Fibroblast of lung (primary cell): ENCODE data around the gene PRELP. TPM values are rescaled to one million over a fixed set of nuclear protein-coding genes. Genes with fewer than 3 reads are reported as not detected.
"Not testable (repeated sequence)": the region's sequence is repeated elsewhere in the genome, so short reads cannot be mapped to it uniquely, and the experiment has no call there.

Source experiments
- DNase-seq, 2 donors: peaks; one replicate each; pipeline versions ENCODE4 v3.0.0 to v3.0.0-alpha.2; 2010; ENCODE audit warnings: low read depth in 2 of 2
- H2AFZ ChIP-seq: 2 replicates; pipeline ENCODE4 v1.5.1; 2012; ENCODE audit warnings: low read length, control low read depth, inconsistent platforms
- H3K27ac ChIP-seq: 2 replicates; pipeline ENCODE4 v1.5.1; 2011; ENCODE audit warnings: low read length, control low read depth; ENCODE audit not compliant: insufficient read depth
- H3K27me3 ChIP-seq: 2 replicates; pipeline ENCODE4 v1.5.1; 2011; ENCODE audit warnings: mild to moderate bottlenecking, low read length; ENCODE audit not compliant: control insufficient read depth, insufficient read depth
- H3K36me3 ChIP-seq: 2 replicates; pipeline ENCODE4 v1.5.1; 2011; ENCODE audit warnings: low read length; ENCODE audit not compliant: control insufficient read depth, insufficient read depth
- H3K4me1 ChIP-seq: 2 replicates; pipeline ENCODE4 v1.5.1; 2011; ENCODE audit warnings: low read length; ENCODE audit not compliant: control insufficient read depth, insufficient read depth; ENCODE audit errors: extremely low read depth
- H3K4me2 ChIP-seq: 2 replicates; pipeline ENCODE4 v1.5.1; 2011; ENCODE audit warnings: low read length, control low read depth; ENCODE audit not compliant: insufficient read depth; ENCODE audit errors: extremely low read depth
- H3K4me3 ChIP-seq, 4 experiments: fragments of 200-600 bp in 1 of 4; sonication (generic) in 1 of 4; replicated peaks in 1 of 4; 2 replicates each; pipeline ENCODE4 v1.5.1; 2011 to 2016; ENCODE audit warnings: low read length in 4 of 4, low read depth in 3 of 4, mild to moderate bottlenecking in 3 of 4, control low read depth in 2 of 4, inconsistent platforms in 1 of 4, mixed read lengths in 1 of 4; ENCODE audit not compliant: insufficient read depth in 1 of 4; ENCODE audit errors: control extremely low read depth in 1 of 4
- H3K79me2 ChIP-seq: 2 replicates; pipeline ENCODE4 v1.5.1; 2012; ENCODE audit warnings: mild to moderate bottlenecking, low read length, inconsistent platforms; ENCODE audit not compliant: control insufficient read depth, insufficient read depth
- H3K9ac ChIP-seq: 2 replicates; pipeline ENCODE4 v1.5.1; 2011; ENCODE audit warnings: mild to moderate bottlenecking, low read length, control low read depth; ENCODE audit not compliant: insufficient read depth
- H3K9me3 ChIP-seq: 2 replicates; pipeline ENCODE4 v1.5.1; 2012; ENCODE audit warnings: low read depth, low read length; ENCODE audit not compliant: control insufficient read depth, insufficient read depth
- H4K20me1 ChIP-seq: 2 replicates; pipeline ENCODE4 v1.5.1; 2011; ENCODE audit warnings: low read length; ENCODE audit not compliant: control insufficient read depth, insufficient read depth; ENCODE audit errors: extremely low read depth
- EZH2 ChIP-seq: IDR thresholded peaks from 2 replicates; pipeline ENCODE4 v1.5.1; 2012; ENCODE audit warnings: low read length, control low read depth, mild to moderate bottlenecking; ENCODE audit errors: missing control alignments
- polyA plus RNA-seq, 2 donors: library from polyadenylated mRNA; depleted of rRNA in 1 of 2; stranded (reverse) in 1 of 2; unstranded in 1 of 2; fragments of >200 nt; gene quantifications; 2 replicates each; pipeline ENCODE4 v1.2.1, GENCODE V29; 2011 to 2012; ENCODE audit warnings: missing spikeins in 1 of 2
- total RNA-seq: library from RNA; depleted of rRNA; stranded (reverse); fragments of >200 nt; gene quantifications from 2 replicates; pipeline ENCODE4 v1.2.1, GENCODE V29; 2014
- TF ChIP-seq, protein P1 (sequence below), 2 donors: IDR thresholded peaks in 1 of 2; conservative IDR thresholded peaks in 1 of 2; 1 replicate in 1 of 2; 2 replicates in 1 of 2; pipeline ENCODE4 v1.5.1; 2011 to 2012; ENCODE audit warnings: low read length in 2 of 2, control low read depth in 1 of 2, inconsistent platforms in 1 of 2, low read depth in 1 of 2, mild to moderate bottlenecking in 1 of 2

PRELP gene
- total and polyA plus RNA-seq, 2 donors (not counting 1 experiment from before 2014, with no cell fraction given), result 4.5 to 13.9 TPM

DNA sequence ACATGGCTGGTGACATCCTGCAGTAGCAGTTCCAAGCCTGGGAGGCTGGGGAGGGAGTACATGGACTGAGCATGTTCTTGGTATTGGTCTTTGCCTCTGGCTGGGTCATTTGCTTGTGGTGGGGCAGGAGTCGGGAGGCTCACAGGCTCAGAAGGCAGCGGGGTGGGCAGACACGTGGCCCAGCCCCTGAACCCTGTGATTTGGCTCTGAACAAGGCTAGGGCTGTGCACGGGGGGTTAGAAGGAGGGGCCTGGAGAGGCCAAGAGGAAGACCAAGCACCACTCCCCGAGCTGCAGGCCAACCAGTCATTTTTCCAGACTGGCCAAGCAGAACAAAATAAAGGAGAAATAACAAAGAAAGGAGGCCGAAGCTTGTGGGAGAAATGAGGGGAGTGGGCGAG lies 9.7 kb upstream of the PRELP start:
- Histone ChIP-seq H4K20me1 (no peaks in the 10 kb centered on the region), H3K36me3 (no peaks in the 10 kb centered on the region), H3K27me3 (no peaks in the 10 kb centered on the region), H3K4me2 (no peak overlapping the region), H3K27ac (no peak overlapping the region), H3K9me3 (no peaks in the 10 kb centered on the region), H2AFZ (no peak overlapping the region), H3K4me3 (no peak overlapping the region), H3K4me1 (peaks cover 27% of the 10 kb centered on the region), H3K79me2 (no peaks in the 10 kb centered on the region), H3K9ac (no peak overlapping the region)
- DNase-seq, result peak in 1 of 2 donors; percentile 33
- no peak for TF ChIP-seq EZH2

DNA sequence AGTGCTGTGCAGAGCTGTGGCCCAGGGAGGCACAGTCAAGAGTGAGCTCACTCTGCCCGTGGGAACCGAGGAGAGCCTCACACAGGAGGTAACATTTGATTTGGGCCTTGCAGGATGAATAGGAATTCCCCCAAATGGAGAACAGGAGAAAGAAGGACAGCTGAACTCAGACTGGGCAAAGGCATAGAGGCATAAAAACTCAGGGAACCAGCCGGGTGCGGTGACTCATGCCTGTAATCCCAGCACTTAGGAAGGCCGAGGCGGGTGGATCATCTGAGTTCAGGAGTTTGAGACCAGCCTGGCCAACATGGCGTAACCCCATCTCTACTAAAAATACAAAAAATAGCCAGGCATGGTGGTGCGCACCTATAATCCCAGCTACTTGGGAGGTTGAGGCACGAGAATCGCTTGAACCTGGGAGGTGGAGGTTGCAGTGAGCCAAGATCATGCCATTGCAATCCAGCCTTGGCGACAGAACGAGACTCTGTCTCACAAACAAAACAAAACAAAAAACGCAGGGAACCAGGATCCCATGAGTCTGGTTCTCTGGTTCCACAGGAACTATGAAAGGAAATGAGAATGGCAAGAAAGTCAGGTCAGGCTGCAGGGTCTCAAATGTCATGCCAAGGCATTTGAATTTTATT lies 8.6 kb upstream of the PRELP start:
- not testable (repeated sequence) for H2AFZ ChIP-seq, H3K4me2 ChIP-seq, H3K9me3 ChIP-seq, H3K4me3 ChIP-seq, H3K36me3 ChIP-seq, H4K20me1 ChIP-seq, H3K27me3 ChIP-seq, H3K79me2 ChIP-seq, H3K27ac ChIP-seq, H3K9ac ChIP-seq, DNase-seq
- H3K4me1 ChIP-seq, result peaks cover 27% of the 10 kb centered on the region

DNA sequence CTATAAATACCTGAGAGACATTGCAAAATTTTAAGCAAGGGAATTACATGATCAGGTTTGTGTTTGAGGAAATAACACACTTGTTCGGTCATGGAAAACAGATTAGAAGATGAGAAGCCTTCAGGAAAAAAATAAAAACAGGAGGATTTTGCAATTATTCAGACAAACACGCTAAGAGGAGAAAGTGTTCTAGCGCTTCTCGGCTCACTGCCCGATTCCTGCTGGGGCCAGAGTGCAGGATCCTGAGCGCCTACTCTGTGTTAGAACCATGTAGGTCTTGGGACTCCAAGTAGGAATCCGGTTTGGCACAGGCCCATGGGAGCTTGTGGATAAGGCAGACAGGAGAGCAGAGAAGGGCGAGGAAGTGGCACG lies 8.1 kb upstream of the PRELP start:
- peak in 1 of 2 donors; percentile 37 for DNase-seq
- no peaks in the 10 kb centered on the region for H4K20me1 ChIP-seq
- TF ChIP-seq, protein P1, sequence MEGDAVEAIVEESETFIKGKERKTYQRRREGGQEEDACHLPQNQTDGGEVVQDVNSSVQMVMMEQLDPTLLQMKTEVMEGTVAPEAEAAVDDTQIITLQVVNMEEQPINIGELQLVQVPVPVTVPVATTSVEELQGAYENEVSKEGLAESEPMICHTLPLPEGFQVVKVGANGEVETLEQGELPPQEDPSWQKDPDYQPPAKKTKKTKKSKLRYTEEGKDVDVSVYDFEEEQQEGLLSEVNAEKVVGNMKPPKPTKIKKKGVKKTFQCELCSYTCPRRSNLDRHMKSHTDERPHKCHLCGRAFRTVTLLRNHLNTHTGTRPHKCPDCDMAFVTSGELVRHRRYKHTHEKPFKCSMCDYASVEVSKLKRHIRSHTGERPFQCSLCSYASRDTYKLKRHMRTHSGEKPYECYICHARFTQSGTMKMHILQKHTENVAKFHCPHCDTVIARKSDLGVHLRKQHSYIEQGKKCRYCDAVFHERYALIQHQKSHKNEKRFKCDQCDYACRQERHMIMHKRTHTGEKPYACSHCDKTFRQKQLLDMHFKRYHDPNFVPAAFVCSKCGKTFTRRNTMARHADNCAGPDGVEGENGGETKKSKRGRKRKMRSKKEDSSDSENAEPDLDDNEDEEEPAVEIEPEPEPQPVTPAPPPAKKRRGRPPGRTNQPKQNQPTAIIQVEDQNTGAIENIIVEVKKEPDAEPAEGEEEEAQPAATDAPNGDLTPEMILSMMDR (conservative IDR thresholded peaks at IDR 0.05 in 1 of 2, IDR thresholded peaks at IDR 0.05 in 1 of 2; ENCODE audit: low read depth in 1 of 2, low read length in 2 of 2), result no peak
- TF ChIP-seq EZH2, result no peak
- H3K4me2 ChIP-seq, result no peak overlapping the region
- H3K9me3 ChIP-seq, result no peaks in the 10 kb centered on the region
- no peak overlapping the region for H3K9ac ChIP-seq
- no peaks in the 10 kb centered on the region for H3K79me2 ChIP-seq
- no peaks in the 10 kb centered on the region for H3K36me3 ChIP-seq
- no peak overlapping the region for H3K27ac ChIP-seq
- no peak overlapping the region for H3K4me3 ChIP-seq
- peaks cover 24% of the 10 kb centered on the region for H3K4me1 ChIP-seq
- H3K27me3 ChIP-seq, result no peaks in the 10 kb centered on the region
- H2AFZ ChIP-seq, result no peak overlapping the region

DNA sequence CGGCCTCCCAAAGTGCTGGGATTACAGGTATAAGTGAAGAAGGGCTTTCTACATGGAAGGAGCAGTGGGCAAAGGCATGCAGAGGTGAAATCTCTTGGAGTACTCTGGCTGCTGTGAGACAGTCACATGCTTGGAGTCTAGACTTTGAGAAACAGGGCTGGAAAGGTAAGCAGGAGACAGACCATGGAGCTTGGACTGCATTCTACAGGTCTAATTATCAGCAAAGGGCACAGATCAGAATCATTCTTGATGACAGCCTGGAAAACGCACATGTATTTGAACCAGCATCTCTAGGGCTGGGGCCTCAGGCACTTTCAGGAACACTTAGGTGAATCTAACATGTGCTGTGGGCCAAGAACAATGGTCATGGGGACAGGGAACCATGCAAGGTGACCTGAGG lies 7.3 kb upstream of the PRELP start:
- TF ChIP-seq, protein P1 (conservative IDR thresholded peaks at IDR 0.05 in 1 of 2, IDR thresholded peaks at IDR 0.05 in 1 of 2; ENCODE audit: low read depth in 1 of 2, low read length in 2 of 2), result no peak
- TF ChIP-seq EZH2, result no peak
- Histone ChIP-seq H3K27ac (no peak overlapping the region), H3K9ac (no peak overlapping the region), H3K79me2 (no peaks in the 10 kb centered on the region), H3K4me1 (peaks cover 21% of the 10 kb centered on the region), H3K4me3 (no peak overlapping the region), H3K27me3 (no peaks in the 10 kb centered on the region), H3K9me3 (no peaks in the 10 kb centered on the region), H4K20me1 (no peaks in the 10 kb centered on the region), H3K36me3 (no peaks in the 10 kb centered on the region), H3K4me2 (no peak overlapping the region), H2AFZ (no peak overlapping the region)
- no peak for DNase-seq
